ENCODE results near the gene APBB2.

DNA sequence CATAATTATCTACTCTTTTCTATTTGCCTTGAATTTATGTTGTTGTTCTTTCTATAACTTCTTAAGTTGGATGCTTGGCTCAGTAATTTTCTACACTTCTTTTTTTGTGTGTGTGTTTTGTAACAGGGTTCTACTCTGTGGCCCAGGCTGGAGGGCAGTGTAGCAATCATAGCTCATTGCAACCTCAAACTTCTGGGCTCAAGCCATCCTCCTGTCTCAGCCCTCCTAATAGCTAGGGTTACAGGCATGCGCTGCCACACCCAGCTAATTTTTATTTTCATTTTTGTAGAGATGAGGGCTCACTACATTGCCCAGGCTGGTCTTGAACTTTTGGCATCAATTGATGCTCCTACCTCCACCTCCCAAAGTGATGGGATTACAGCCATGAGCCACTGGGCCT, 21.7 kb upstream of the APBB2 start:
- TF ChIP-seq, protein P1, sequence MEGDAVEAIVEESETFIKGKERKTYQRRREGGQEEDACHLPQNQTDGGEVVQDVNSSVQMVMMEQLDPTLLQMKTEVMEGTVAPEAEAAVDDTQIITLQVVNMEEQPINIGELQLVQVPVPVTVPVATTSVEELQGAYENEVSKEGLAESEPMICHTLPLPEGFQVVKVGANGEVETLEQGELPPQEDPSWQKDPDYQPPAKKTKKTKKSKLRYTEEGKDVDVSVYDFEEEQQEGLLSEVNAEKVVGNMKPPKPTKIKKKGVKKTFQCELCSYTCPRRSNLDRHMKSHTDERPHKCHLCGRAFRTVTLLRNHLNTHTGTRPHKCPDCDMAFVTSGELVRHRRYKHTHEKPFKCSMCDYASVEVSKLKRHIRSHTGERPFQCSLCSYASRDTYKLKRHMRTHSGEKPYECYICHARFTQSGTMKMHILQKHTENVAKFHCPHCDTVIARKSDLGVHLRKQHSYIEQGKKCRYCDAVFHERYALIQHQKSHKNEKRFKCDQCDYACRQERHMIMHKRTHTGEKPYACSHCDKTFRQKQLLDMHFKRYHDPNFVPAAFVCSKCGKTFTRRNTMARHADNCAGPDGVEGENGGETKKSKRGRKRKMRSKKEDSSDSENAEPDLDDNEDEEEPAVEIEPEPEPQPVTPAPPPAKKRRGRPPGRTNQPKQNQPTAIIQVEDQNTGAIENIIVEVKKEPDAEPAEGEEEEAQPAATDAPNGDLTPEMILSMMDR (conservative IDR thresholded peaks at IDR 0.05) = no peak
- TF ChIP-seq ZFX (IDR thresholded peaks at IDR 0.05) = no peak
